NOMO-1 treated with DMSO at 0.1 percent for 48 hours (cell line): ENCODE results near the gene TEX264.

Experiments used
- DNase-seq: peaks from one replicate; lab custom pipeline; 2025; ENCODE audit not compliant: unreplicated experiment; lab: John Stamatoyannopoulos, UW

TEX264 gene

GRCh38 chr3:51692980-51693395 is 21.9 kb downstream of the TEX264 start:
- no peak for DNase-seq

- DNase-seq, result no peak
Observed at GRCh38 chr3:51696954-51697353, 25.9 kb downstream of the TEX264 start.

- no peak for DNase-seq
Observed at GRCh38 chr3:51698209-51698608, 27.2 kb downstream of the TEX264 start.

- no peak for DNase-seq
Observed at GRCh38 chr3:51700403-51700802, 29.4 kb downstream of the TEX264 start.

GRCh38 chr3:51702156-51702555 is 31.1 kb downstream of the TEX264 start:
- no peak for DNase-seq

GRCh38 chr3:51703068-51703760 is 32.2 kb downstream of the TEX264 start:
- no peak for DNase-seq

GRCh38 chr3:51703761-51704510 is 32.9 kb downstream of the TEX264 start:
- DNase-seq, result no peak

- DNase-seq, result no peak
Observed at GRCh38 chr3:51704511-51704950, 33.5 kb downstream of the TEX264 start.

GRCh38 chr3:51705276-51706020 is 34.4 kb downstream of the TEX264 start:
- no peak for DNase-seq

- DNase-seq, result no peak
Observed at GRCh38 chr3:51706021-51706485, 35.0 kb downstream of the TEX264 start.

- DNase-seq, result no peak
Observed at GRCh38 chr3:51706788-51707731, 36.0 kb downstream of the TEX264 start, which contains the start of gene GRM2. GRM2 (plus strand) TSS chr3:51707068; CDS start chr3:51708984, 1,916 bp downstream.

GRCh38 chr3:51708216-51708845 is 37.3 kb downstream of the TEX264 start:
- DNase-seq, result no peak

GRCh38 chr3:51709004-51709420 is 38.0 kb downstream of the TEX264 start:
- DNase-seq, result no peak

GRCh38 chr3:51709675-51710074 is 38.6 kb downstream of the TEX264 start:
- no peak for DNase-seq

GRCh38 chr3:51710631-51711351 is 39.7 kb downstream of the TEX264 start:
- no peak for DNase-seq

GRCh38 chr3:51711352-51712037 is 40.4 kb downstream of the TEX264 start:
- DNase-seq, result no peak

GRCh38 chr3:51712038-51712420 is 41.0 kb downstream of the TEX264 start:
- DNase-seq, result no peak

GRCh38 chr3:51712511-51712931 is 41.5 kb downstream of the TEX264 start:
- DNase-seq, result no peak

- DNase-seq, result no peak
Observed at GRCh38 chr3:51712963-51713362, 41.9 kb downstream of the TEX264 start.
